NB4 (cell line): ENCODE results near the gene GPR21.

Experiments
- DNase-seq: peaks from one replicate; pipeline ENCODE4 v3.0.0; 2010; ENCODE audit warnings: low read depth
- H3K4me3 ChIP-seq: one replicate; pipeline ENCODE4 v1.5.1; 2011; ENCODE audit warnings: mild to moderate bottlenecking, low read depth, low read length, moderate library complexity
- MYC ChIP-seq: IDR thresholded peaks from 2 replicates; pipeline ENCODE4 v1.6.1; 2011; ENCODE audit warnings: low read depth, low read length
- POLR2A ChIP-seq: IDR thresholded peaks from 2 replicates; pipeline ENCODE4 v1.6.1; 2011; ENCODE audit warnings: mild to moderate bottlenecking; ENCODE audit not compliant: insufficient read length; ENCODE audit errors: extremely low read depth
- TF ChIP-seq, protein P1 (sequence below): IDR thresholded peaks from 2 replicates; pipeline ENCODE4 v1.6.1; 2011; ENCODE audit warnings: low read depth, low read length
- TF ChIP-seq, protein P2 (sequence below): IDR thresholded peaks from one replicate; pipeline ENCODE4 v1.5.1; 2012; ENCODE audit warnings: low read depth, low read length

GPR21 gene, protein sequence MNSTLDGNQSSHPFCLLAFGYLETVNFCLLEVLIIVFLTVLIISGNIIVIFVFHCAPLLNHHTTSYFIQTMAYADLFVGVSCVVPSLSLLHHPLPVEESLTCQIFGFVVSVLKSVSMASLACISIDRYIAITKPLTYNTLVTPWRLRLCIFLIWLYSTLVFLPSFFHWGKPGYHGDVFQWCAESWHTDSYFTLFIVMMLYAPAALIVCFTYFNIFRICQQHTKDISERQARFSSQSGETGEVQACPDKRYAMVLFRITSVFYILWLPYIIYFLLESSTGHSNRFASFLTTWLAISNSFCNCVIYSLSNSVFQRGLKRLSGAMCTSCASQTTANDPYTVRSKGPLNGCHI

DNA sequence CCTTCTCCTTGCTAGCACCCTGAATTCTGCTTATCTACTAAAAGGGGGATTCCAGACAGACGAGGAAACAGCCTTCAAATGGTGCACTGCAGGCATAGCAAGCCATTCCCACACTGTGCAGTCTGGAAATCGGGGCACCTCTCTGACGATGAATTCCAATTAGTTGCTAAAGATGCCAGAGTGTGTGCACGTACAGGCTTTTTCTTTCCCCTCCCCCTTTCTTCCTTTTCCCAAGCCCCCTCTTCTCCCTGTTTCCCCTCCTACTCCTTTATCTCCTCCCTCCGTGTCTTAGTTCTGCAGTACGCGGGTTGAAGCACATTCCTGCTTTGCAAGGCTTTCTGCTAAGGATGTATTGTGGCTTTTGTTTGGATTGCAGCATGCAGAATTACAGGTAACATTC lies at the start of gene GPR21:
Gene GPR21, plus strand, starts transcription at position 316 of the 400 bp plus-strand sequence. CDS start 900 bp downstream, outside the sequence.
- no peak within 1 kb of the TSS for H3K4me3 ChIP-seq
- TF ChIP-seq, protein P1, sequence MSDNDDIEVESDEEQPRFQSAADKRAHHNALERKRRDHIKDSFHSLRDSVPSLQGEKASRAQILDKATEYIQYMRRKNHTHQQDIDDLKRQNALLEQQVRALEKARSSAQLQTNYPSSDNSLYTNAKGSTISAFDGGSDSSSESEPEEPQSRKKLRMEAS: no peak
- DNase-seq: no peak

DNA sequence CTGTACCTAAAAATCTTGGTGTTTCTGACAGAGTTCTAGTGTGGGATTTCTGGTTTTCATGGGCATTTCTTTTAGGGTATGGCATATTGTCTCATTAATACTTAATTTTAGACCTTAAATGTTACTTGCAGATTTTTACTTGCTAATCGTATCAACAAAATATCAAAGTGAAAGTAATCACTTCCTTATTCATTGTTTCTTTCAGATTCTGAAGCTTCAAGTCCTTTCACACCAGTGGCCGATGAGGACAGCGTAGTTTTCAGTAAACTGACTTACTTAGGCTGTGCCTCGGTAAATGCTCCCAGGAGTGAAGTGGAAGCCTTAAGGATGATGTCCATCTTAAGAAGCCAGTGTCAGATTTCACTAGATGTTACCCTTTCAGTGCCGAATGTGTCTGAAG lies 47.5 kb upstream of the GPR21 start:
- TF ChIP-seq, protein P1: no peak
- no peak for TF ChIP-seq MYC
- TF ChIP-seq POLR2A: no peak
- TF ChIP-seq, protein P2, sequence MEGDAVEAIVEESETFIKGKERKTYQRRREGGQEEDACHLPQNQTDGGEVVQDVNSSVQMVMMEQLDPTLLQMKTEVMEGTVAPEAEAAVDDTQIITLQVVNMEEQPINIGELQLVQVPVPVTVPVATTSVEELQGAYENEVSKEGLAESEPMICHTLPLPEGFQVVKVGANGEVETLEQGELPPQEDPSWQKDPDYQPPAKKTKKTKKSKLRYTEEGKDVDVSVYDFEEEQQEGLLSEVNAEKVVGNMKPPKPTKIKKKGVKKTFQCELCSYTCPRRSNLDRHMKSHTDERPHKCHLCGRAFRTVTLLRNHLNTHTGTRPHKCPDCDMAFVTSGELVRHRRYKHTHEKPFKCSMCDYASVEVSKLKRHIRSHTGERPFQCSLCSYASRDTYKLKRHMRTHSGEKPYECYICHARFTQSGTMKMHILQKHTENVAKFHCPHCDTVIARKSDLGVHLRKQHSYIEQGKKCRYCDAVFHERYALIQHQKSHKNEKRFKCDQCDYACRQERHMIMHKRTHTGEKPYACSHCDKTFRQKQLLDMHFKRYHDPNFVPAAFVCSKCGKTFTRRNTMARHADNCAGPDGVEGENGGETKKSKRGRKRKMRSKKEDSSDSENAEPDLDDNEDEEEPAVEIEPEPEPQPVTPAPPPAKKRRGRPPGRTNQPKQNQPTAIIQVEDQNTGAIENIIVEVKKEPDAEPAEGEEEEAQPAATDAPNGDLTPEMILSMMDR: no peak
- no peak for DNase-seq
- no peak overlapping the region for H3K4me3 ChIP-seq

DNA sequence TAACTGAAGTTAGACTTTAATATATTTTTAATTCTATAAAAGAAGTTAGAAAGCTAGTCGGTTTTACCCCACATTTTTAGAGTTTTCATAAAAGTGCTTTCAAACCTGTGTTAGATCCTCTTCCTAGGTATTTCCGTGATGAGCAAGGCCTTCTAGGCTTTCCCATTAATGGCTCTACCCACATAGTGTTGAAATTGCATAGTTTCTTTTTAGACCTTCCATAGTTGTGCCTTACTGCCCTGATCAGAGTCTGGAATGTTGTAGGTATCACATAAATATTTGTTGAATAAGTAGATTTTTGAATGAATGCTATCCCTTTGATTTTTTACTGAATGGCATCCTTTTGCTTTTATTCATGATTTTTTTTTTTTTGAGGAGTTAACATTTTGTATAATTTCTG lies 45.3 kb upstream of the GPR21 start:
- DNase-seq: no peak
- TF ChIP-seq MYC: no peak
- no peak for TF ChIP-seq POLR2A
- TF ChIP-seq, protein P1: no peak
- TF ChIP-seq, protein P2: no peak
- no peak overlapping the region for H3K4me3 ChIP-seq

DNA sequence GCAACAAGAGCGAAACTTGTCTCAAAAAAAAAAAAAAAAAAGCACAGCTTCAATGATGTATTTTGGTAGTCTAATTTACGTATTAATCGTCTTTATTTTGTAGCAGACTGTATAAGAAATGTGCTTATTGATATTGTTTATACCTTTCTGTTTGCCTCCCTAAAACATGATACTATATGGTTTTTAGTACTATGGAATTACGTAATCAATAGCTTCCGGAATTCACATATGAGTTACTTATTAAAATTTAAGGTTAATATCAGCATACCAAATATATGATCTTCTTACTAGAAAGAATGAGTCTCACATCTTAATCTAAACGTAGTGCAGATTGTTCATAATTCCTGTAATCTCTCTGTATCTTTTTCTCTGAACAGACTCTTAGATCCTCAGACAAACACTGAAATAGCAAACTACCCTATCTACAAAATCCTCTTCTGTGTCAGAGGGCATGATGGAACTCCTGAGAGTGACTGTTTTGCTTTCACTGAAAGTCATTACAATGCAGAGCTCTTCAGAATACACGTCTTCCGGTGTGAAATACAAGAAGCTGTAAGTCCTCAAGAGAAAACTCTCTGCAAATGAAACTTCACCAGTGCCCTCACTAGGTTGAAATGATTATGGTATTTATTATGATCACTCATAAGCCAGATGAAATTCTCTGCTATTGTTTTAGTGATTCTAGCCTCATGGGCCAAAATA lies 44.4 kb upstream of the GPR21 start:
- DNase-seq: no peak
- no peak for TF ChIP-seq POLR2A
- TF ChIP-seq, protein P2: no peak
- no peak for TF ChIP-seq MYC
- TF ChIP-seq, protein P1: no peak
- no peak overlapping the region for H3K4me3 ChIP-seq

DNA sequence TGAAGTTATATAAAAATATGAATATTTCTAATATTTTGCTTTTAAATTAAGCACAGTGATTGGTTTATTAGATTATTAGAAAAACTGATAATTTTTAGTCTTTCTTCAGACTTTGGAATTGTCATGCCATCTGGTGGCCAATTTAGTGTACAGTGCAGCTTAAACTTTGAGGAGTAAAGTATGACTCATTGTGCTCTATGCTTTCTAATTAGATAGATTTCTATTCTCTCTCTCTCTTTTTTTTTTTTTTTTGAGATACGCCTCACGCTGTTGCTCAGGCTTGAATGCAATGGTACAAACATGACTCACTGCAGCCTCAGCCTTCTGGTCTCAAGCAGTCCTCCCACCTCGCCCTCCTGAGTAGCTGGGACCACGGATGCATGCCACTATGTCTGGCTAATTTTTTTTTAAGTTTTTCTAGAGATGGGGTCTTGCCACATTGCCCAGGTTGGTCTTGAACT lies 42.1 kb upstream of the GPR21 start:
- peak; percentile 50 for DNase-seq
- H3K4me3 ChIP-seq: no peak overlapping the region
- TF ChIP-seq, protein P2: peak; percentile 46
- TF ChIP-seq, protein P1: no peak

DNA sequence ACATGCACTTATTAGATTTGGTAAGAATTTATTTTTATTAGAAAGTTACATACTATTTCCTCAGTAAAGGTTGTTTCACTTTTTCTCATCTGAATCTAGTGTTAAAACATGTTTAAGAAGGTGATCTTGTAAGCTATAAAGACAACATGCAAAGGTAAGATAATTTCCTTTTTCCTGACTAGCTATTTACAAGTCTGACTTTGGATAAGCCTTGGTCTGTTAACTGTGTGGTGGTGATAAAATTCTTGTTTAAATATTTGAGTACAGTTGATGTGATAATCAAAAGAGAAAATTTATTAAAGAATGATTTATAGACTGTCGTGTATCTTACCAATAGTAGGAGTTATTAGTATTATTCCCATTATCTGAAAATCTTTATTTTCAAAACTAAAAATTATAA lies 36.9 kb upstream of the GPR21 start:
- TF ChIP-seq, protein P2: no peak
- TF ChIP-seq MYC (no peak), POLR2A (no peak)
- TF ChIP-seq, protein P1: no peak
- DNase-seq: no peak
- no peak overlapping the region for H3K4me3 ChIP-seq
